SH-SY5Y (cell line): ENCODE results near the gene ADAMTS10.

Experiments
- GATA2 ChIP-seq: IDR thresholded peaks from 2 replicates; pipeline ENCODE4 v1.6.1; 2011; ENCODE audit warnings: mild to moderate bottlenecking, low read depth, low read length
- GATA3 ChIP-seq: IDR thresholded peaks from 2 replicates; pipeline ENCODE4 v1.6.1; 2011; ENCODE audit warnings: low read depth, mild to moderate bottlenecking, low read length, moderate library complexity

Gene ADAMTS10

DNA sequence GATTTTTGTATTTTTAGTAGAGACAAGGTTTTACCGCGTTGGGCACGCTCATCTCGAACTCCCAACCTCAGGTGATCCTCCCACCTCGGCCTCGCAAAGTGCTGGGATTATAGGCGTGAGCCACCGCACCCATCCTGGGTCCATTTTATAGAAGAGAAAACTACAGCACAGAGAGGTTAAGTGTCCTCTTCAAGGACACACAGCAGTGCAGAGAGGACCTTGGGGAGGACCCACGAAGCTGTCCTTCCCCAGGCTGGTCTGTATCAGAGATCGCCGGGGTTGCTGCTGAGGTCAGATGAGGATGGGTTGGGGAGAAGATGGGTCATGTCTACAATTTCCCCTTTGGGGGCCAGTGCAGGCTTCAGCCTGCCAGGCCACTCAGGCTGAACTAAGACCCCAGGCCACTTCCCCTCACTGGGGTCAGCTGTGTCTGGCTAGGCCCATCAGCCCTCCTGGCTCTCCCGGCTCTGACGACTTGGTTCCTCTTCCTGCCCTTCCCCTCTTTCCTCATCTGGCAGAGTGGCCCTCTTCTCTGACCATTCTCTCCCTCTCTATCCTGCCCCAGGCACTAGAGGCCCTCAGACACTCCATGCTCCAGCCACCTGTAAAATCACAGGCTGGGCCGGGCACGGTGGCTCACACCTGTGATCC lies 42.9 kb downstream of the ADAMTS10 start:
- TF ChIP-seq GATA2 (no peak), GATA3 (no peak)

DNA sequence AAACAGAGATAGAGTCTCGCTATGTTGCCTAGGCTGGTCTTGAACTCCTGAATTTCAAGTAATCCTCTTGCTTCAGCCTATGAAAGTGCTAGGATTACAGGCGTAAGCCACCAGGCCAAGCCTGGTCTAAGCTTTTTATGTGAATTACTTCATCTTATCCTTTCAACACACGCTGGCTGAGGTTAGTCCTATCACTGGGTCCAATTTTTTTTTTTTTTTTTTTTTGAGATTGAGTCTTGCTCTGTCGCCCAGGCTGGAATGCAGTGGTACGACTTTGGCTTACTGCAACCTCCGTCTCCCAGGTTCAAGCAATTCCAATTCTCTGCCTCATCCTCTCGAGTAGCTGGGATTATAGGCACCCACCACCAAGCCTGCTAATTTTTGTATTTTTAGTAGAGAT lies 43.7 kb downstream of the ADAMTS10 start:
- no peak for TF ChIP-seq GATA3
- no peak for TF ChIP-seq GATA2

DNA sequence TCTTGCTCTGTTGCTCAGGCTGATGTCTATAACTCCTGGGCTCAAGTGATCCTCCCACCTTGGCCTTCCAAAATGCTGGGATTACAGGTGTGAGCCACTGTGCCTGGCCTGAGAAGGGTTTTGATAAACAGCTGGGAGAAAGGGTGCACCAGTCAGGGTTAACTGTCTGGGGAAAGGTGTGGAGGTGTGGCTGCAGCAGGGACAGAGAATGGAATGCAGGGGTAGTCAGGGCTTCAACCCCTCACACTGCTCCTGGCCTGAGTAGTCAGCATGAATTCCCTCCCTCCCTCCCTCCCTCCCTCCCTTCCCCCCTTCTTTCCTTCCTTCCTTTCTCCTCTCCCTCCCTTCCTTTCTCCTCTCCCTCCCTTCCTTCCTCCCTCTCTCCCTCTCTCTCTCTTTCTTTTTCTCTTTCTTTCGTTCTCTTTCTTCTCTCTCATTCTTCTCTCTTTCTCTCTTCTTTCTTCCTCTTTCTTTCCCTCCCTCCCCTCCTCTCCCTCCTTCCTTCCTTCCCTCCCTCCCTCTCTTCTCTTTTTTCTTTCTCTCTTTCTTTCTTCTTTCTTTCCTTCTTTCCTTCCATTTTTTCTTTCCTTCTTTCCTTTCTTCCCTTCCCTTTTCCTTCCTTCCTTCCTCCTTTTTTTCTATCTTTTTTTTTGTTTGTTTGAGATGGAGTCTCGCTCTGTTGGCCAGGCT lies 49.3 kb downstream of the ADAMTS10 start:
- TF ChIP-seq GATA3 (no peak), GATA2 (no peak)

DNA sequence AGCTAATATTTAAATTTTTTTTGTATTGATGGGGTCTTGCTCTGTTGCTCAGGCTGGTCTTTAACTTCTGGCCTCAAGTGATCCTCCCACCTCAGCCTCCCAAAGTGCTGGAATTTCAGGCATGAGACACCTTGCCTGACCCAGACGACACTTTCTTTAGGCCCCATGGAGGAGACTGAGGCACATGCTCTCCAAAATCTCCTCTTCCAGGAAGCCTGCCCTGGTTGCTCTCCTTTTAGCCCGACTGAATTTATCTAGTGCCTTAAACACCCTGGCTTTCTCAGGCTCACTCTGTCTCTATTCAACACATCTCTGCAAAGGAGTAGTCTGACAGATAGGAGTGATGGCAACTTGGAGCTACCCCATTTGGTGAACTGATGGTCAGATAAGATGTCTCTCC lies 52.2 kb downstream of the ADAMTS10 start:
- TF ChIP-seq GATA3 (no peak), GATA2 (no peak)

DNA sequence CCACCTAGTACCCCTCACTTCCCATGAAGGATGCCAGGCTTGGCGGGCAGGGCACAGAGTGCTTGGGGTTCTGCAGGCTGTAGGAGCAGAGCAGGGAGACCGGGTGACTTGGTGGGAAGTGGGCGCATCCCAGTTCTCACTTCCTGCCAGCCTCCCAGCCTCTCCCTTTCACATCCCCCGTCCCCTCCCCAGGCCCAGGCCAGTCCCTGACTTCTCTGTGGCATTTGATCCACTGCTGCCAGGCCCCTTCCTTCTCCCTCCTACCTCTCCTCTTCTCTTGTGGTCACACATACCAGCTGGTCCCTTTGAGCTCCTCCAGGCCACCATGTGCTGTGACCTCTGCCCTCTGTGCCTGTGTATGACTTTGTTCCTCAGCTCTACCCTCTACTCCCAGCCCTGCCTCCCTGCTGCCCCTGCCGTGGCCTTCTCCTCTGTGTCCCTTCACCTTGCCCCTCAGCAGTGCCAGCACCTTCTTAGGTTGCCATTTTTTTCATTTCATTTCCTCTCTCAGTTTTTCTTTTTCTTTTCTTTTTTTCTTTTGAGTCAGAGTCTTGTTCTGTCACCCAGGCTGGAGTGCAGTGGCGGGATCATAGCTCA lies 52.8 kb downstream of the ADAMTS10 start:
- no peak for TF ChIP-seq GATA2
- no peak for TF ChIP-seq GATA3

DNA sequence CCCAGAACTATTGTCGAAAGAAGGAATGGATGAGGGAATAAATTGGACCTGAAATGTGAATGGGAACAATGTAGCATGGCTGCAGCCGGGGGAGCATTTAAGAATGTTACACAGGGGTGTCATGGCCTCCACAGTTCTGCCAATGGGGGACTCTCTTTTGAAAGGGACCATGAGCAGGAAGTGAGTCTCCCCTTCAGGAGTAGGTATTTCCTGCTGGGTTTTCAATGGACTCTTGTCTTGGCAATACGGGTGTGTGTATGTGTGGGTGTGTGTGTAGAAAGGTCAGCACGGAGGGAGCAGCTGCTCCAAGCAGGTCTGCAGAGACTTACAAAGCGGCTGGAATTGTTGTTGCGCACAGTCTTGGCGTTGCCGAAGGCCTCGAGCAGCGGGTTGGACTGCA lies 57.7 kb downstream of the ADAMTS10 start:
- TF ChIP-seq GATA2: no peak
- TF ChIP-seq GATA3: no peak

DNA sequence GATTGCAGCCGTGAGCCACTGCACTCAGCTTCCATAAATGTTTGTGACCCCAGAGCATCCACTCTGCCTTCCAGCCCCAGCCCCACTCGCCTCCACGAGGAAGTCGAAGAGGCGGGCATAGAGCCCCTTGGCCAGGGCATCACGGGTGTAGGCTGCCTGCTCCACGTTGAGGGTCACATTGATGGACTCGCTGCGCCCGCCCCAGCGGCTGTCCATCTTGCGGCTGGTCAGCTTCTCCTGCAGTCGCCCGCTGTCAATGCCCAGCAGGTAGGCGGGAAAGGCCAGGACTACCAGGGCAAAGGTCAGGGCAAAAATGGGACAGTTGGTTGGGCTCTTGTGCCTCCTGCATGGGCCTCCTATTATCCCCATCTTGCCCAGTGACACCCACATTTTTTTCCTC lies 60.4 kb downstream of the ADAMTS10 start:
- no peak for TF ChIP-seq GATA3
- TF ChIP-seq GATA2: no peak

DNA sequence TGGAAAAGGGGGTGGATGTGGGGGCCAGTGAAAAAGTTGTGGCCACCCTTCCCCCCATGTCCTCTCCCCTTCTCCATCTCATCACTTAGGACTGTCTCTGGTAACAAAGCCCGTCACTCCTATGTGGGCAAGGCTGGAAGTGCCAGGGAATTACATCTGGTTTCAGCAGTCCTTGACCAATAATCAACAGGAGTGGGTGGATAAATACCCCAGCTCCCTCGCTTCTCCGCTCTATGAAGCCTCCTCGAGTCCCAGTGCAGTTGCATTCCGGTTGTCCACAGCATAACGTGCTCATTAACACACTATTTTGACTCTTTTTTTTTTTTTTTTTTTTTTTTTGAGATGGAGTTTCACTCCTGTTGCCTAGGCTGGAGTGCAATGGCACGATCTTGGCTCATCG lies 64.8 kb downstream of the ADAMTS10 start:
- TF ChIP-seq GATA2: no peak
- TF ChIP-seq GATA3: no peak

DNA sequence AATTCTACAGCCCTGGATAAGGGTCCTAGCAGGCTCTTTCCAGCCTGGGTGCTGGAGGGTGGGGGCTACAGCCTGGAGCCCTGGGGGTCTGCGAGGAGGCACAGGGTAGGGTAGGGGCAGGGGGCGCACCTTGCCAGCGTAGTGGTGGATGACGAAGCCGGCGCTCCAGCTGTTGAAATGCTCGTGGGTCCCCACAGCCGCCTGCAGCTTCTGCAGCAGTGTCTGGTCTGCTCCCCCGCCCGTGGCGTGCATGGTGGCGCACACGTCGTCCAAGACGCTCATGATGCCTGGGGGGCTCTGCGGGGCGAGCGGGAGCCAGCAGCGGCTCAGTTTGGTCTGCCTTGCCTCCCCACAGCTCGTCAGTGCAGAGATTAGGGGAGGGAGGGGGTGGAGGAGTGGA lies 66.3 kb downstream of the ADAMTS10 start:
- TF ChIP-seq GATA2: no peak
- TF ChIP-seq GATA3: no peak

DNA sequence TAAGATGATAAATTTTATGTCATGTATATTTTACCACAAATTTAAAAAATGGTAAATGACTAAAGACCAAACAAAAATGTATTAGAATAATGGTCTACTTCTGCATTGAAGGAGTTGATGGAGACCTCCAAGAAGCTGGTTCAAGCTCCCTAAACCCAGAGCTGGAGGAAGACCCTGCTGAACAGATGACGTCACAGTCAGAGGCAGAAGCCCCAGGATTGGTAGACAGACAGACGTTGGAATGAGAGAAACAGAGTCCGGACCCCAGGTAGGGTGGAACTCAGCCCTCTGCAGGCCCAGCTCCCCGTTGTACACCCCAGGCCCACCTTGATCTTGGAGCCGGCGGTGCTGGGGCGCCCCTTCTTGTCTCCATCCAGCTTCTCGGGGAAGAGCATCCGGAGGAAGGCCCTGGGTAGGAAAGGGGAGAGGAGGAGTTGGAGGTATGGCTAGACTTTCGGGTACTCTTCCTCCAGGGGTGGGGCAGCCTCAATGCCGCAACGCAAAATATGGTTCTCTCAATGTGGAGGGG lies 70.8 kb downstream of the ADAMTS10 start:
- TF ChIP-seq GATA2 (no peak), GATA3 (no peak)

DNA sequence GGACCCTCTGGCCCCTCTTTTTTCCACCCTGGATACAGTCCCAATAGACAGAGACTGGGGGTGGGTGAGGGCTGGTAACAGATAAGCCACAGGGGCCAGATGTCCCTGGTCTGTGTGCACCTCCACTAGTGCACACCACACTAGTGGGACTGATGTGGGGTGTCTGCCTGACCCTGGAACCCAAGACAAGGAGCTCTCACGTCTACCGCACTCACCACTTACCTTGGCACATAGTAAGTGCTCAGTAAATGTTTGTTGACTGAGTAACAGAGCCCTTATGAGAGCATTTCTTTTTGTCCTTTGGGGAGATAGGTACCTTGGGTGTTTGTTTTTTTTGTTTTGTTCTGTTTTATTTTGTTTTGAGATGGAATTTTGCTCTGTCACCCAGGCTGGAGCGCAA lies 73.4 kb downstream of the ADAMTS10 start:
- no peak for TF ChIP-seq GATA3
- no peak for TF ChIP-seq GATA2

DNA sequence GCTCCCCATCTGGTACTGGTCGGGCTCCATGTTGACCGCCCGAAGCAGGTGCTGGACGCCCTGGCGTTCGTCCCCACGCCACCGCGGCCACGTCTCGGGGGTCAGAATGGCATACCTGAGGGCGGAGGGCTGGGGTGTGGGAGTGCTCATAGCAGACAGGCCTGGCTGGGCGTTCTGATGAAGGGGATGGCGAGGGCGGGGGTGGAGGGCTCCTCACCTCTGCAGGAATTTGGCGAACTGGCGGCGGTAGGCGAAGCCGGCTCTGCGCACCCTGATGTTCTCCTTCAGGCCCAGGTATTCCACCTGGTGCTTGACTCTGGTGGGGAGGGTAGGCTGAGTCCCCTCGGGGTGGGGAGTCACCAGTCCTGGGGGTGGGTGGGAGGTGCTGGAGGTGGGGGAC lies 74.2 kb downstream of the ADAMTS10 start:
- TF ChIP-seq GATA3 (no peak), GATA2 (no peak)

DNA sequence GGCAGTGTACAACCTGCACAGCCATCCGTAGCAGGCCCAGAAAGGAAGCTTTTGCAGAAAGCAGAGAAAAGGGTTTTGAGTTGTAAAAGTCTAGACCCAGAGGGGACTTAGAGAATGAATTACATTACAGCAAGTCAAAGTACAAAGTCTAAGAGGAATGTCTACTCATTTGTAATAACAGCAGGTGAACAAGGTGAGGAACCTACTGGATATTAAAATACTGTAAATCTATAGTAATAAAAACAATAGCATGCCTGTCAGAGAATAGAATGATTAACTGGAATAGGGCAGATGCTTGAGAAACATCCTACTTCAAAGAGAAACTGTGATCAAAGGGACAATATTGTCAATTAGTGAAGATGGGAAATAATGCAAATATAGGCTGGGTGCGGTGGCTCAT lies 78.3 kb downstream of the ADAMTS10 start:
- no peak for TF ChIP-seq GATA3

DNA sequence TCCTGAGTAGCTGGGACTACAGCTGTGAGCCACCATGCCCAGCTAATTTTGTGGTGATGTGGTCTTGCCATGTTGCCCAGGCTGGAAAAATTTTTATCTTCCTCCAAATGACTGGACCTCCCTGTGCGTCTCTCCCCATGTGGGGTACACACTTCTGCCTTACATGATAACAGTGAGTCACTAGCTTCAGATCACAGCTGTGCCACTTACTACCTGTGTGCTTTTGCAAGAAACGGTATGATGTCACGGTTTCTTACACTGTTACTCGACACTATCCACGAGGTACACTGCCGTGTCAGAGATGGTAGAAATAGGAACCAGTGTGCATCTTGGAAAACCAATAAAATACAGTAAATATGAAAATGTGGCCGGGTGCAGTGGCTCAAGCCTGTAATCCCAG lies 79.0 kb downstream of the ADAMTS10 start:
- TF ChIP-seq GATA3: no peak
- TF ChIP-seq GATA2: no peak
